MM.1S (cell line): ENCODE data around the gene ZBTB46.

Experiments
- EZH2phosphoT487 ChIP-seq: fragments of 300-600 bp; sonication (generic); IDR thresholded peaks from 2 replicates; pipeline ENCODE4 v1.6.1; 2018; ENCODE audit warnings: antibody characterized with exemption, low read length
- TF ChIP-seq, protein P1 (sequence below): fragments of 300-600 bp; sonication (generic); IDR thresholded peaks from 2 replicates; pipeline ENCODE4 v1.5.1; 2016; ENCODE audit warnings: antibody characterized with exemption, low read length, mixed read lengths

DNA sequence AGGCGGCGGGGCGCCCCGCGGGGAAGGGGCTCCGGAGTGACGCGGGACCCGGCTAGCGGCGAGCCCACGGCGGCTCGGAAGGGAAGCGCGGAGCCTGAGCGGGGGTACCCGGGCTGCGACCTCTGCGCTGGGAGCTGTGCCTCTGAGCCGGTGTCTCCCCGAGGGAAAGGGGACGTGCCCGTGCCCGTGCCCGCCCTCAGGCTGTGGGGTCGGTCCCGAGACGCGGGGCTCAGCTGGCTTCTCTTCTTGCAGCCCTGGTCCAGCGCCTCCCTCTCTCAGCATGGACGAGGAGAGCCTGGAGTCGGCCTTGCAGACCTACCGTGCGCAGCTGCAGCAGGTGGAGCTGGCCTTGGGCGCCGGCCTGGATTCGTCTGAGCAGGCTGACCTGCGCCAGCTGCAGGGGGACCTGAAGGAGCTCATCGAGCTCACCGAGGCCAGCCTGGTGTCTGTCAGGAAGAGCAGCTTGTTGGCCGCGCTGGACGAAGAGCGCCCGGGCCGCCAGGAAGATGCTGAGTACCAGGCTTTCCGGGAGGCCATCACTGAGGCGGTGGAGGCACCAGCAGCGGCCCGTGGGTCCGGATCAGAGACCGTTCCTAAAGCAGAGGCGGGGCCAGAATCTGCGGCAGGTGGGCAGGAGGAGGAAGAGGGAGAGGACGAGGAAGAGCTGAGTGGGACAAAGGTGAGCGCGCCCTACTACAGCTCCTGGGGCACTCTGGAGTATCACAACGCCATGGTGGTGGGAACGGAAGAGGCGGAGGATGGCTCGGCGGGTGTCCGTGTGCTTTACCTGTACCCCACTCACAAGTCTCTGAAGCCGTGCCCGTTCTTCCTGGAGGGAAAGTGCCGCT is 122.5 kb downstream of the ZBTB46 start:
- TF ChIP-seq, protein P1, sequence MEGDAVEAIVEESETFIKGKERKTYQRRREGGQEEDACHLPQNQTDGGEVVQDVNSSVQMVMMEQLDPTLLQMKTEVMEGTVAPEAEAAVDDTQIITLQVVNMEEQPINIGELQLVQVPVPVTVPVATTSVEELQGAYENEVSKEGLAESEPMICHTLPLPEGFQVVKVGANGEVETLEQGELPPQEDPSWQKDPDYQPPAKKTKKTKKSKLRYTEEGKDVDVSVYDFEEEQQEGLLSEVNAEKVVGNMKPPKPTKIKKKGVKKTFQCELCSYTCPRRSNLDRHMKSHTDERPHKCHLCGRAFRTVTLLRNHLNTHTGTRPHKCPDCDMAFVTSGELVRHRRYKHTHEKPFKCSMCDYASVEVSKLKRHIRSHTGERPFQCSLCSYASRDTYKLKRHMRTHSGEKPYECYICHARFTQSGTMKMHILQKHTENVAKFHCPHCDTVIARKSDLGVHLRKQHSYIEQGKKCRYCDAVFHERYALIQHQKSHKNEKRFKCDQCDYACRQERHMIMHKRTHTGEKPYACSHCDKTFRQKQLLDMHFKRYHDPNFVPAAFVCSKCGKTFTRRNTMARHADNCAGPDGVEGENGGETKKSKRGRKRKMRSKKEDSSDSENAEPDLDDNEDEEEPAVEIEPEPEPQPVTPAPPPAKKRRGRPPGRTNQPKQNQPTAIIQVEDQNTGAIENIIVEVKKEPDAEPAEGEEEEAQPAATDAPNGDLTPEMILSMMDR, result no peak
- no peak for TF ChIP-seq EZH2phosphoT487
